ENCODE data around the gene PUM2. TPM values are rescaled to one million over a fixed set of nuclear protein-coding genes. Genes with fewer than 3 reads are reported as not detected.
A peak's percentile ranks its signal among the peaks of the same experiment; 100 is the strongest.

Gene PUM2
- total RNA-seq, 2 experiments from 2014 or later: 78.4 to 112 TPM

DNA sequence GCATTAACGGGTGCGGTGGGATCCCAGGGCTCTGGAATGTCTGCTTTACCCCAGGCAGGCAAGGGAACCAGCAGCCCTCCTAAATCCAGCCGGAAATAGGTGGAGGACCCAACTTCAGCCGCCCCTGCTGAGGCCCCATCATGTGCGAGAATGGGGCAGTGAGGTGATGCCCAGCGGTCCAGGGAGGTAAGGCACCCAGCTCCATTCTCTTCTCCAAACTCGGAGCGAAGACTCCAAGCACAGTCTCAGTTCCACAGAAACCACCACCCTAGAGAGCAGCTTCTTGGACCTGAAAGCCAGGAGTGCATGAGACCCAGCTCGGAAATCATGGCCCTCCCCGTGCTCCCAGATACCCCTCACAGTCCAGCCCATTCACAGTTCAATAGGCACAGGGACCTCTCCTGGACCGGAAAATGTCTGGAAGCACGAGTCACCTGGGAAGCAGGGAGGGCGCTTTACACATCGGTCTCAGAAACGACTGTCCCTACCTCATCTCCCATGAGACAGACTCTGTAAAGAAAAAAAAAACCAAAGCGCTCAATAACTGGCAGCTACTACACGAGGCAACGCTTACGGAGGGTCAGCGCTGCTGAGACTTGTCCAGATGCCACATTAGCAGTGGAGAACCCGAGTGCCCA is 127.8 kb downstream of the PUM2 start:
- intact Hi-C loops (cut with DNase I, micrococcal nuclease): no loop called here
- peak overlapping the region; percentile 30 for H3K4me3 Mint-ChIP-seq
- CTCF ChIA-PET: interaction anchor here (0.6 to 1.7 kb wide), 2 partner anchors 89 to 200 kb away, joined by 3 to 7 read pairs; no protein-coding TSS in a partner anchor

DNA sequence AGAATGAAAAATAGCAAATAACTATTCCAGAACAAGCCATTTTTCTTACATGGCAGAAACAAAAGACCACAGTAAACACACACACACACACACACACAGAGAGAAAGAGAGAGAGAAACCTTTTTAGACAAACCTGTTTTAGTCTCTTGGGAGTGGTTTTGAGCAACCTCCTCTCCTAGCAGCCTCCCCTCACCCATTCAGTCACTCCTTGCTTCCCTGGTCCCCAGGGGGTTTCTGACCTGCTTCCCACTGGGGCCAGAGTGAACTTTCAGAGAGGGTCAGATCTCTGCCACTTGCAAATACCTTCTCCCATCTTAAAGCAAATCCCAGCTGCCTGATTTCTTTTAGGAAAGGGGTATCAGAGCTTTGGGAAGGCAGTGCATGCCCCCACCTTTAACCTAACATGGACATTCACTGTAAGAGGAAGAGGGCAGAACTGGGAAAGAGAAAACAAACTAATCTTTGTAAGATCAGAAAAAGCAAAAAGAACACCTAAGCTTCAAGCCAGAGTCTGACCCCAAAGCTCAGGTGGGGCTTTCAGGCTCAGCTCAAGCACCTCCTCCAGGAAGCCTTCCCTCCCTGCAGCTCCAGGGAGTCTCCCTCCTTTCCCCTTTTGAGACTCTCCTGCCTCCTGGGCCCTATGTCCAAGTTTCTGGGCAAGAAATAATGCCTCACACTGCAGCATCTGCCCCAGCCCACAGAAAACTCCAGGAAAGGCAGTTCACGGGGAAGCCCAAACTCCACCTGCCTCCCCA is 128.5 kb downstream of the PUM2 start:
- no peaks in the 10 kb centered on the region for H3K9me3 Mint-ChIP-seq (ENCODE audit: low read depth)
- POLR2A ChIA-PET: no interaction called here
- H3K4me3 Mint-ChIP-seq: no peak overlapping the region
- H3K27ac Mint-ChIP-seq: no peak overlapping the region
- ATAC-seq (no peak), DNase-seq (no peak)
- intact Hi-C loops (cut with DNase I, micrococcal nuclease): no loop called here
- H3K4me1 Mint-ChIP-seq: peaks cover 3% of the 10 kb centered on the region
- peaks cover 40% of the 10 kb centered on the region for H3K27me3 Mint-ChIP-seq
- no peaks in the 10 kb centered on the region for H3K36me3 Mint-ChIP-seq (ENCODE audit: low read depth)
- CTCF ChIA-PET: interaction anchor here (0.5 to 1.7 kb wide), 2 partner anchors 201 to 361 kb away, joined by 3 to 7 read pairs; no protein-coding TSS in a partner anchor

More for the DNA sequence above, 127.8 kb downstream of the PUM2 start:
- POLR2A ChIA-PET: no interaction called here
- Mint-ChIP-seq H3K27me3 (peaks cover 47% of the 10 kb centered on the region), H3K36me3 (ENCODE audit: low read depth) (no peaks in the 10 kb centered on the region), H3K27ac (no peak overlapping the region), H3K4me1 (peaks cover 3% of the 10 kb centered on the region), H3K9me3 (ENCODE audit: low read depth) (no peaks in the 10 kb centered on the region)
- no peak for ATAC-seq
- no peak for DNase-seq

- intact Hi-C loops (cut with DNase I, micrococcal nuclease): no loop called here
- H3K4me1 Mint-ChIP-seq: peaks cover 3% of the 10 kb centered on the region
- H3K27ac Mint-ChIP-seq: no peak overlapping the region
- no peaks in the 10 kb centered on the region for H3K36me3 Mint-ChIP-seq (ENCODE audit: low read depth)
- DNase-seq: no peak
- ATAC-seq: no peak
- no peaks in the 10 kb centered on the region for H3K9me3 Mint-ChIP-seq (ENCODE audit: low read depth)
- ChIA-PET POLR2A (no interaction called here), CTCF (interaction anchor here (1.7 kb wide), 1 partner anchor 202 kb away, joined by 7 read pairs; no protein-coding TSS in a partner anchor)
- no peak overlapping the region for H3K4me3 Mint-ChIP-seq
- peaks cover 38% of the 10 kb centered on the region for H3K27me3 Mint-ChIP-seq
Measured at GRCh38 chr2:20221555-20221973, 129.1 kb downstream of the PUM2 start.

DNA sequence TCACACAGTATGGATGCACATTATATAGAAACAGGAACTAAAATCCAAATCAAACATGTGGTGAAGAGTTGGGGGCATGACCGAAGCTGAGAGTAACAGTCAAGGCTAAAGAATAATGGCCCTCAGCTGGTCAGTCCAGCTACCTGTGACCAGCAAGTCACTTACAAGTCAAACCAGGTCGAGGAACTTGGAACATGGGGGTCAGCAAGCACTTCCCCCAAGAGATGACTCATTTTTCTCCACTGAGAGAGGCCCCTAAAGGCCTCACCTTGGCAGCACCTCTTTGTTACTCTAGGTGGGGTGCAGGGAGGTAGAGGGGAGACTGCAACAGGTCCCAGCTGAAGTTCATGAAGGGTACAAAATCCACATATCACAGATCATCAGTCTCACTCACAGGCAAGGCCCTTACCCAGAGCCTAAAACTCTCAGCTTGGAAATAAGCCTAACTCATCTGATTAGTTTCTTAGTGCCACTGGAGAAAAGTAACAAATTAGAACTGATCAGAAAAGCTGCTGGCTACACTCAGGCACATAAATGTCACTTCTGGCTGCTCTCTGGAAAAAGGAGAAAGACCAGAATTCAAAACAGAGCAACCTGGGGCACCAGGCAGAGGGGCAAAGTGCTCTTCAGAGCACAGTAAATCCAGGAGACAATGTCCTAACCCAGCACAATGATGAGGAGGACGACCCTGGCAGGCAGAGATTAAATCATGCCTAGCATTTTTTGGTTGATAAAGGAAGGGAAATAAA is 129.7 kb downstream of the PUM2 start:
- H3K36me3 Mint-ChIP-seq (ENCODE audit: low read depth): no peaks in the 10 kb centered on the region
- intact Hi-C loops (cut with DNase I, micrococcal nuclease): no loop called here
- H3K27me3 Mint-ChIP-seq: peaks cover 36% of the 10 kb centered on the region
- ChIA-PET POLR2A (no interaction called here), CTCF (interaction anchor here (1.7 kb wide), 1 partner anchor 202 kb away, joined by 7 read pairs; no protein-coding TSS in a partner anchor)
- H3K9me3 Mint-ChIP-seq (ENCODE audit: low read depth): no peaks in the 10 kb centered on the region
- H3K27ac Mint-ChIP-seq: no peak overlapping the region
- DNase-seq: no peak
- no peak for ATAC-seq
- H3K4me3 Mint-ChIP-seq: no peak overlapping the region
- peaks cover 3% of the 10 kb centered on the region for H3K4me1 Mint-ChIP-seq

DNA sequence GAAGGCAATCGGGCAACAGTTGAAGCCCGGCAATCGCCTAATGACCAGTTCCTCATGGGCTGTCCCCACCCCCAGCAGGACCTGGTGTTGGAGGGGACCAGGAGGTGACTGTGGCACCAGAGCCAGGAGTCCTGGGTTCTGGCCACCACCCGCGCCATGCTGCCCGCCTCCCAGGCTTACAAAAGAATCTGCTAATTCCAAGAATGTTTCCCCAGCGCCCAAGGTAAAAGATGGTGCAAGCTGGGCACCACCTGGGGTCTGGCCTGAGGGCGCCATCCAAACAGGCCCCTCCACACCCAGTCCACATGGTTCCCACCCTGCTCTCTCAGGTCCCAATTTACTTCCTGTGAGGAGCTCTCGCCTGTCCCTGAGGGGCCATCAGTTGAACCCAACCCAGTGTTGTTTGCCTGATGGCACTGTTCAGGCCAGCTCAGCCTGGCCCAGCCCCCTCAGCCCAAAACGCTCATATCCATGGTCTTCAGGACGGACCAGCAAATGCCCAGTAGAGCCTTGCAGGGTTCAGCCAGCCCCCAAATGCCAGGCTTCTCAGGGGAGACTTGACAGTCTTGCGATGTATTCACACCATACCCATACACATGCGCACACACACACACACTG is 130.8 kb downstream of the PUM2 start:
- H3K9me3 Mint-ChIP-seq (ENCODE audit: low read depth): no peaks in the 10 kb centered on the region
- DNase-seq (no peak), ATAC-seq (no peak)
- no peaks in the 10 kb centered on the region for H3K36me3 Mint-ChIP-seq (ENCODE audit: low read depth)
- peaks cover 29% of the 10 kb centered on the region for H3K27me3 Mint-ChIP-seq
- intact Hi-C loops (cut with DNase I, micrococcal nuclease): no loop called here
- no peak overlapping the region for H3K4me3 Mint-ChIP-seq
- CTCF ChIA-PET: interaction anchor here (0.6 kb wide), 1 partner anchor 19 kb away, joined by 3 read pairs; no protein-coding TSS in a partner anchor
- H3K27ac Mint-ChIP-seq: no peak overlapping the region
- POLR2A ChIA-PET: no interaction called here
- H3K4me1 Mint-ChIP-seq: no peaks in the 10 kb centered on the region

- Mint-ChIP-seq H3K27ac (no peak overlapping the region), H3K4me1 (no peaks in the 10 kb centered on the region), H3K36me3 (ENCODE audit: low read depth) (no peaks in the 10 kb centered on the region), H3K4me3 (no peak overlapping the region), H3K9me3 (ENCODE audit: low read depth) (no peaks in the 10 kb centered on the region), H3K27me3 (peaks cover 29% of the 10 kb centered on the region)
- DNase-seq: no peak
- intact Hi-C loops (cut with DNase I, micrococcal nuclease): no loop called here
- ChIA-PET CTCF (no interaction called here), POLR2A (no interaction called here)
- no peak for ATAC-seq
Measured at GRCh38 chr2:20218331-20219320, 132.0 kb downstream of the PUM2 start.

- H3K4me3 Mint-ChIP-seq: no peak overlapping the region
- ChIA-PET POLR2A (no interaction called here), CTCF (interaction anchor here (0.7 kb wide), 1 partner anchor 357 kb away, joined by 4 read pairs; no protein-coding TSS in a partner anchor)
- H3K27ac Mint-ChIP-seq: no peak overlapping the region
- no peak for DNase-seq
- no peaks in the 10 kb centered on the region for H3K9me3 Mint-ChIP-seq (ENCODE audit: low read depth)
- H3K4me1 Mint-ChIP-seq: no peaks in the 10 kb centered on the region
- intact Hi-C loops (cut with DNase I, micrococcal nuclease): no loop called here
- H3K36me3 Mint-ChIP-seq (ENCODE audit: low read depth): no peaks in the 10 kb centered on the region
- peaks cover 21% of the 10 kb centered on the region for H3K27me3 Mint-ChIP-seq
- ATAC-seq: no peak
Measured at GRCh38 chr2:20217041-20217970, 133.3 kb downstream of the PUM2 start.

- H3K4me3 Mint-ChIP-seq: no peak overlapping the region
- CTCF ChIA-PET: interaction anchor here (0.6 kb wide), 1 partner anchor 148 kb away, joined by 3 read pairs; no protein-coding TSS in a partner anchor
- no peaks in the 10 kb centered on the region for H3K4me1 Mint-ChIP-seq
- H3K27ac Mint-ChIP-seq: no peak overlapping the region
- POLR2A ChIA-PET: no interaction called here
- intact Hi-C loops (cut with DNase I, micrococcal nuclease): no loop called here
- no peaks in the 10 kb centered on the region for H3K36me3 Mint-ChIP-seq (ENCODE audit: low read depth)
- H3K27me3 Mint-ChIP-seq: peaks cover 13% of the 10 kb centered on the region
- DNase-seq (no peak), ATAC-seq (no peak)
- no peaks in the 10 kb centered on the region for H3K9me3 Mint-ChIP-seq (ENCODE audit: low read depth)
Measured at GRCh38 chr2:20216130-20217025, 134.3 kb downstream of the PUM2 start.
